Umbilical cord (tissue), 1 donor: ENCODE measurements around the gene EIF1AD. TPM values are rescaled to one million over a fixed set of nuclear protein-coding genes. Genes with fewer than 3 reads are reported as not detected.

Source experiments
- total RNA-seq: library from RNA; depleted of rRNA; stranded (reverse); fragments of >200 nt; gene quantifications from one replicate; pipeline ENCODE4 v1.2.3, GENCODE V29; 2014; ENCODE audit warnings: low replicate concordance; ENCODE audit not compliant: insufficient read depth

EIF1AD gene
- total RNA-seq, 1 donor from 2014 or later = 16.1 TPM

Other genes with a start within 250 kb of the EIF1AD start
- 9.6 TPM for gene AP5B1, start 221.2 kb downstream of the EIF1AD start, total RNA-seq
- gene OVOL1, start 215.1 kb downstream of the EIF1AD start, total RNA-seq = 1.4 TPM
- gene SNX32, start 168.2 kb downstream of the EIF1AD start, total RNA-seq = 1.9 TPM
- gene CFL1, start 144.0 kb downstream of the EIF1AD start, total RNA-seq = 353 TPM
- 38.3 TPM for gene MUS81, start 141.7 kb downstream of the EIF1AD start, total RNA-seq
- 85.5 TPM for gene EFEMP2, start 129.4 kb downstream of the EIF1AD start, total RNA-seq
- gene CTSW, start 122.3 kb downstream of the EIF1AD start, total RNA-seq = not detected
- gene FIBP, start 113.7 kb downstream of the EIF1AD start, total RNA-seq = 103 TPM
- 8.4 TPM for gene CCDC85B, start 111.5 kb downstream of the EIF1AD start, total RNA-seq
- gene FOSL1, start 101.8 kb downstream of the EIF1AD start, total RNA-seq = not detected
- 15.9 TPM for gene C11orf68, start 83.1 kb downstream of the EIF1AD start, total RNA-seq
- 69.6 TPM for gene DRAP1, start 82.7 kb downstream of the EIF1AD start, total RNA-seq
- not detected for gene TSGA10IP, start 56.7 kb downstream of the EIF1AD start, total RNA-seq
- 38.0 TPM for gene SART1, start 40.4 kb downstream of the EIF1AD start, total RNA-seq
- gene BANF1, start 346 bp upstream of the EIF1AD start, total RNA-seq = 31.3 TPM
- gene CST6, start 9.9 kb upstream of the EIF1AD start, total RNA-seq = 4.6 TPM
- 0.48 TPM for gene CATSPER1, start 24.3 kb upstream of the EIF1AD start, total RNA-seq
- 2.9 TPM for gene GAL3ST3, start 47.0 kb upstream of the EIF1AD start, total RNA-seq
- 86.2 TPM for gene SF3B2, start 50.2 kb upstream of the EIF1AD start, total RNA-seq
- 42.6 TPM for gene PACS1, start 68.1 kb upstream of the EIF1AD start, total RNA-seq